ENCODE measurements around the gene DOCK10.

DOCK10 gene

DNA sequence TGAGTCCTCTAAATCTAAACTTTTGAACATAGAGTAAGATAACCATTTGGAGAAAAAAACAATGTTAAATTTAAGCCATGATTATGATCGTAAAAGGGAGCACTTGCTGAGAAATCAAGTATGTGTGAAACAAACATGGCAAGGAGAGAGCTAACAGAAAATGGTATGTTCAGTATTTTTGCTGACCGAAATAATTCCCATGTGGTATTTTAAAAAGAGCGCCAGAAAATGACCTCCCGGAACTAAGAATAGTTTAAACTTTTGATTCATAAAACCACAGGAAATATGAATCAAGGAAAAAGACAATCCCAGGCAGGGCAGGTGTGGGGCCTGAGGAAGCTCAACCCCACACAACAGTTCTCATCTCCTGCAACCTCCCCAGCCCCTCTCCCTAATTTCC lies 74.2 kb downstream of the DOCK10 start:
- TF ChIP-seq SNAI2 (CRISPR knock-in tag; IDR thresholded peaks at IDR 0.05) (no peak), TOX (CRISPR knock-in tag; IDR thresholded peaks at IDR 0.05; ENCODE audit: borderline replicate concordance) (no peak), ARNTL (CRISPR knock-in tag; IDR thresholded peaks at IDR 0.05; ENCODE audit: borderline replicate concordance, low read depth) (no peak), OSR1 (CRISPR knock-in tag; IDR thresholded peaks at IDR 0.05) (no peak), ISL1 (CRISPR knock-in tag; IDR thresholded peaks at IDR 0.05) (no peak), ZNF8 (CRISPR knock-in tag; IDR thresholded peaks at IDR 0.05) (no peak), ZNF565 (CRISPR knock-in tag; conservative IDR thresholded peaks at IDR 0.05; ENCODE audit: low read depth) (no peak), PPARA (CRISPR knock-in tag; IDR thresholded peaks at IDR 0.05; ENCODE audit: borderline replicate concordance) (no peak), GLIS3 (CRISPR knock-in tag; IDR thresholded peaks at IDR 0.05) (no peak), ZFP3 (CRISPR knock-in tag; IDR thresholded peaks at IDR 0.05) (no peak), BACH2 (CRISPR knock-in tag; IDR thresholded peaks at IDR 0.05; ENCODE audit: borderline replicate concordance) (no peak)
- TF ChIP-seq, protein P1, sequence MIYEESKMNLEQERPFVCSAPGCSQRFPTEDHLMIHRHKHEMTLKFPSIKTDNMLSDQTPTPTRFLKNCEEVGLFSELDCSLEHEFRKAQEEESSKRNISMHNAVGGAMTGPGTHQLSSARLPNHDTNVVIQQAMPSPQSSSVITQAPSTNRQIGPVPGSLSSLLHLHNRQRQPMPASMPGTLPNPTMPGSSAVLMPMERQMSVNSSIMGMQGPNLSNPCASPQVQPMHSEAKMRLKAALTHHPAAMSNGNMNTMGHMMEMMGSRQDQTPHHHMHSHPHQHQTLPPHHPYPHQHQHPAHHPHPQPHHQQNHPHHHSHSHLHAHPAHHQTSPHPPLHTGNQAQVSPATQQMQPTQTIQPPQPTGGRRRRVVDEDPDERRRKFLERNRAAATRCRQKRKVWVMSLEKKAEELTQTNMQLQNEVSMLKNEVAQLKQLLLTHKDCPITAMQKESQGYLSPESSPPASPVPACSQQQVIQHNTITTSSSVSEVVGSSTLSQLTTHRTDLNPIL (CRISPR knock-in tag; IDR thresholded peaks at IDR 0.05; ENCODE audit: low read depth) = no peak
- TF ChIP-seq, protein P2, sequence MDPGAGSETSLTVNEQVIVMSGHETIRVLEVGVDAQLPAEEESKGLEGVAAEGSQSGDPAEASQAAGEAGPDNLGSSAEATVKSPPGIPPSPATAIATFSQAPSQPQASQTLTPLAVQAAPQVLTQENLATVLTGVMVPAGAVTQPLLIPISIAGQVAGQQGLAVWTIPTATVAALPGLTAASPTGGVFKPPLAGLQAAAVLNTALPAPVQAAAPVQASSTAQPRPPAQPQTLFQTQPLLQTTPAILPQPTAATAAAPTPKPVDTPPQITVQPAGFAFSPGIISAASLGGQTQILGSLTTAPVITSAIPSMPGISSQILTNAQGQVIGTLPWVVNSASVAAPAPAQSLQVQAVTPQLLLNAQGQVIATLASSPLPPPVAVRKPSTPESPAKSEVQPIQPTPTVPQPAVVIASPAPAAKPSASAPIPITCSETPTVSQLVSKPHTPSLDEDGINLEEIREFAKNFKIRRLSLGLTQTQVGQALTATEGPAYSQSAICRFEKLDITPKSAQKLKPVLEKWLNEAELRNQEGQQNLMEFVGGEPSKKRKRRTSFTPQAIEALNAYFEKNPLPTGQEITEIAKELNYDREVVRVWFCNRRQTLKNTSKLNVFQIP (CRISPR knock-in tag; IDR thresholded peaks at IDR 0.05; ENCODE audit: borderline replicate concordance, low read depth) = no peak
- TF ChIP-seq, protein P3, sequence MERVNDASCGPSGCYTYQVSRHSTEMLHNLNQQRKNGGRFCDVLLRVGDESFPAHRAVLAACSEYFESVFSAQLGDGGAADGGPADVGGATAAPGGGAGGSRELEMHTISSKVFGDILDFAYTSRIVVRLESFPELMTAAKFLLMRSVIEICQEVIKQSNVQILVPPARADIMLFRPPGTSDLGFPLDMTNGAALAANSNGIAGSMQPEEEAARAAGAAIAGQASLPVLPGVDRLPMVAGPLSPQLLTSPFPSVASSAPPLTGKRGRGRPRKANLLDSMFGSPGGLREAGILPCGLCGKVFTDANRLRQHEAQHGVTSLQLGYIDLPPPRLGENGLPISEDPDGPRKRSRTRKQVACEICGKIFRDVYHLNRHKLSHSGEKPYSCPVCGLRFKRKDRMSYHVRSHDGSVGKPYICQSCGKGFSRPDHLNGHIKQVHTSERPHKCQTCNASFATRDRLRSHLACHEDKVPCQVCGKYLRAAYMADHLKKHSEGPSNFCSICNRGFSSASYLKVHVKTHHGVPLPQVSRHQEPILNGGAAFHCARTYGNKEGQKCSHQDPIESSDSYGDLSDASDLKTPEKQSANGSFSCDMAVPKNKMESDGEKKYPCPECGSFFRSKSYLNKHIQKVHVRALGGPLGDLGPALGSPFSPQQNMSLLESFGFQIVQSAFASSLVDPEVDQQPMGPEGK (CRISPR knock-in tag; IDR thresholded peaks at IDR 0.05; ENCODE audit: borderline replicate concordance) = no peak
- no peak for ATAC-seq

DNA sequence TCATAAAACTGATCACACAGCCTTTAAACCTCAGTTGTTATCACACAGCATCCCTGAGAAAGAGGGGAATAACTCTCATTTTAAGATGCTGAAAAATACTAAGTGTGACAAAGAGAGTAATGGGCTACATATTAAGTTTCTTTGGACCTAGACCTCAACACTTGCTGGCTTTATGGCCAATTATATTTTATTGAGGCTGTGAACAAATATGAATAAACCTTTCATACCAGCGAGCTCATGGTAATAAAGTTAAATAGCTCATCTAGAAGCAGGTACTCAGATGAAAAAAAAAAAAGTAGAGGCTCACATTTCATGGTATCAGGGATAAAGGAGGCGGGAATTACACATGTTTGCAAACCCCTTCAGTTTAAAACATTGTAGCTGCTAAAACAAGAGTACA lies 75.7 kb downstream of the DOCK10 start:
- TF ChIP-seq, protein P2 (CRISPR knock-in tag; IDR thresholded peaks at IDR 0.05; ENCODE audit: borderline replicate concordance, low read depth) = no peak
- TF ChIP-seq, protein P4, sequence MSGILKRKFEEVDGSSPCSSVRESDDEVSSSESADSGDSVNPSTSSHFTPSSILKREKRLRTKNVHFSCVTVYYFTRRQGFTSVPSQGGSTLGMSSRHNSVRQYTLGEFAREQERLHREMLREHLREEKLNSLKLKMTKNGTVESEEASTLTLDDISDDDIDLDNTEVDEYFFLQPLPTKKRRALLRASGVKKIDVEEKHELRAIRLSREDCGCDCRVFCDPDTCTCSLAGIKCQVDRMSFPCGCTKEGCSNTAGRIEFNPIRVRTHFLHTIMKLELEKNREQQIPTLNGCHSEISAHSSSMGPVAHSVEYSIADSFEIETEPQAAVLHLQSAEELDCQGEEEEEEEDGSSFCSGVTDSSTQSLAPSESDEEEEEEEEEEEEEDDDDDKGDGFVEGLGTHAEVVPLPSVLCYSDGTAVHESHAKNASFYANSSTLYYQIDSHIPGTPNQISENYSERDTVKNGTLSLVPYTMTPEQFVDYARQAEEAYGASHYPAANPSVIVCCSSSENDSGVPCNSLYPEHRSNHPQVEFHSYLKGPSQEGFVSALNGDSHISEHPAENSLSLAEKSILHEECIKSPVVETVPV (CRISPR knock-in tag; IDR thresholded peaks at IDR 0.05) = no peak
- TF ChIP-seq PPARA (CRISPR knock-in tag; IDR thresholded peaks at IDR 0.05; ENCODE audit: borderline replicate concordance) = no peak
- no peak for TF ChIP-seq ZC3H10 (CRISPR knock-in tag; IDR thresholded peaks at IDR 0.05)
- TF ChIP-seq RARB (CRISPR knock-in tag; IDR thresholded peaks at IDR 0.05) = no peak
- no peak for TF ChIP-seq TOX (CRISPR knock-in tag; IDR thresholded peaks at IDR 0.05; ENCODE audit: borderline replicate concordance)
- TF ChIP-seq, protein P5, sequence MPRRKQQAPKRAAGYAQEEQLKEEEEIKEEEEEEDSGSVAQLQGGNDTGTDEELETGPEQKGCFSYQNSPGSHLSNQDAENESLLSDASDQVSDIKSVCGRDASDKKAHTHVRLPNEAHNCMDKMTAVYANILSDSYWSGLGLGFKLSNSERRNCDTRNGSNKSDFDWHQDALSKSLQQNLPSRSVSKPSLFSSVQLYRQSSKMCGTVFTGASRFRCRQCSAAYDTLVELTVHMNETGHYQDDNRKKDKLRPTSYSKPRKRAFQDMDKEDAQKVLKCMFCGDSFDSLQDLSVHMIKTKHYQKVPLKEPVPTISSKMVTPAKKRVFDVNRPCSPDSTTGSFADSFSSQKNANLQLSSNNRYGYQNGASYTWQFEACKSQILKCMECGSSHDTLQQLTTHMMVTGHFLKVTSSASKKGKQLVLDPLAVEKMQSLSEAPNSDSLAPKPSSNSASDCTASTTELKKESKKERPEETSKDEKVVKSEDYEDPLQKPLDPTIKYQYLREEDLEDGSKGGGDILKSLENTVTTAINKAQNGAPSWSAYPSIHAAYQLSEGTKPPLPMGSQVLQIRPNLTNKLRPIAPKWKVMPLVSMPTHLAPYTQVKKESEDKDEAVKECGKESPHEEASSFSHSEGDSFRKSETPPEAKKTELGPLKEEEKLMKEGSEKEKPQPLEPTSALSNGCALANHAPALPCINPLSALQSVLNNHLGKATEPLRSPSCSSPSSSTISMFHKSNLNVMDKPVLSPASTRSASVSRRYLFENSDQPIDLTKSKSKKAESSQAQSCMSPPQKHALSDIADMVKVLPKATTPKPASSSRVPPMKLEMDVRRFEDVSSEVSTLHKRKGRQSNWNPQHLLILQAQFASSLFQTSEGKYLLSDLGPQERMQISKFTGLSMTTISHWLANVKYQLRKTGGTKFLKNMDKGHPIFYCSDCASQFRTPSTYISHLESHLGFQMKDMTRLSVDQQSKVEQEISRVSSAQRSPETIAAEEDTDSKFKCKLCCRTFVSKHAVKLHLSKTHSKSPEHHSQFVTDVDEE (CRISPR knock-in tag; IDR thresholded peaks at IDR 0.05) = no peak
- TF ChIP-seq GLIS3 (CRISPR knock-in tag; IDR thresholded peaks at IDR 0.05) = no peak
- no peak for TF ChIP-seq ZNF565 (CRISPR knock-in tag; conservative IDR thresholded peaks at IDR 0.05; ENCODE audit: low read depth)
- no peak for TF ChIP-seq ARNTL (CRISPR knock-in tag; IDR thresholded peaks at IDR 0.05; ENCODE audit: borderline replicate concordance, low read depth)
- TF ChIP-seq ZFP3 (CRISPR knock-in tag; IDR thresholded peaks at IDR 0.05) = no peak
- no peak for ATAC-seq

DNA sequence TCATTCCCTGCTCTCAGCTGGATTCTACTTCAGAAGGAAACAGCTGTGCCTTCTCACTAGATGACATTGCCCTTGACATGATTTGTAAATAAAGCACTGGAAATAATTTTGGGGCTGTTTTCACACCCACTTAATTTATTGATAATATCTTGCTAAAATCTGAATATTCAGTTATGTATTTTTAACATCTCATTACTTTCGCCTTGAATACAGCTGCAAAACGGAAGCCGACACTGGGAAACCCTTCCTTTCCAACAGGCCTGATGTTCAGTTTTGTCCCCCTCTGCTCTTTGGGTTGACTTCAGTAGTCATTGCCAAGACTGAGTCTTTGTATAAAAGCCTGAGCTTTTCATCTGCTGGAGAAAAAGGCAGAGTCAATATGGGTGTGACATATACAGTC lies 82.7 kb downstream of the DOCK10 start:
- ATAC-seq = no peak
- TF ChIP-seq ISL1 (CRISPR knock-in tag; IDR thresholded peaks at IDR 0.05) (no peak), TOX (CRISPR knock-in tag; IDR thresholded peaks at IDR 0.05; ENCODE audit: borderline replicate concordance) (no peak), TCF4 (CRISPR knock-in tag; IDR thresholded peaks at IDR 0.05; ENCODE audit: borderline replicate concordance) (no peak), ZNF70 (CRISPR knock-in tag; IDR thresholded peaks at IDR 0.05) (no peak), ZFP30 (CRISPR knock-in tag; IDR thresholded peaks at IDR 0.05) (no peak), GLIS3 (CRISPR knock-in tag; IDR thresholded peaks at IDR 0.05) (no peak)
